HG03442 (cell line): ENCODE measurements around the gene STIP1.
A peak's percentile ranks its signal among the peaks of the same experiment; 100 is the strongest.
"Not testable (repeated sequence)": the region's sequence is repeated elsewhere in the genome, so short reads cannot be mapped to it uniquely, and the experiment has no call there.

Source experiments
- ATAC-seq: cut with Tn5 transposase; IDR thresholded peaks from one replicate; pipeline ENCODE4 v1.9.1; 2021; ENCODE audit warnings: mild to moderate bottlenecking, moderate library complexity; ENCODE audit not compliant: unreplicated experiment

STIP1 gene

GRCh38 chr11:64157631-64158394, 28.2 kb upstream of the STIP1 start:
- no peak for ATAC-seq

- ATAC-seq: no peak
Observed at GRCh38 chr11:64161037-64161436, 24.9 kb upstream of the STIP1 start.

GRCh38 chr11:64162769-64163168, 23.2 kb upstream of the STIP1 start:
- ATAC-seq: not testable (repeated sequence)

- ATAC-seq: no peak
Observed at GRCh38 chr11:64163951-64164350, 22.0 kb upstream of the STIP1 start.

- ATAC-seq: no peak
Observed at GRCh38 chr11:64164392-64165312, 21.3 kb upstream of the STIP1 start.

GRCh38 chr11:64165481-64165841, 20.5 kb upstream of the STIP1 start:
- peak; percentile 4 for ATAC-seq

GRCh38 chr11:64165842-64166635, 19.9 kb upstream of the STIP1 start, which contains the start of gene MACROD1:
TSS of gene MACROD1 (minus strand) at chr11:64166113. CDS start at chr11:64165994, 119 bp downstream.
- peak; percentile 84 for ATAC-seq

GRCh38 chr11:64170419-64170818, 15.6 kb upstream of the STIP1 start:
- no peak for ATAC-seq

GRCh38 chr11:64173616-64174355, 12.2 kb upstream of the STIP1 start:
- ATAC-seq: no peak

GRCh38 chr11:64176751-64177150, 9.2 kb upstream of the STIP1 start:
- ATAC-seq: no peak

- ATAC-seq: no peak
Observed at GRCh38 chr11:64178203-64178602, 7.8 kb upstream of the STIP1 start.

- no peak for ATAC-seq
Observed at GRCh38 chr11:64178951-64179639, 6.9 kb upstream of the STIP1 start.

- ATAC-seq: no peak
Observed at GRCh38 chr11:64180891-64181290, 5.1 kb upstream of the STIP1 start.

GRCh38 chr11:64181506-64182411, 4.2 kb upstream of the STIP1 start:
- no peak for ATAC-seq

GRCh38 chr11:64183890-64184289, 2.1 kb upstream of the STIP1 start:
- no peak for ATAC-seq

GRCh38 chr11:64185175-64185692, 737 bp upstream of the STIP1 start:
- peak; percentile 12 for ATAC-seq

GRCh38 chr11:64186492-64187165, 658 bp downstream of the STIP1 start:
- peak; percentile 4 for ATAC-seq

GRCh38 chr11:64192434-64192833, 6.5 kb downstream of the STIP1 start:
- ATAC-seq: no peak
